SK-N-SH (cell line): ENCODE measurements around the gene GGA2.

Experiments
- CTCF ChIP-seq: fragments of 200-600 bp; sonication (generic); IDR thresholded peaks from 2 replicates; pipeline ENCODE4 v1.6.1; 2017; ENCODE audit warnings: antibody characterized with exemption, mild to moderate bottlenecking, moderate library complexity
- FOXM1 ChIP-seq: IDR thresholded peaks from 2 replicates; pipeline ENCODE4 v1.4.0; 2012; ENCODE audit warnings: low read depth, mild to moderate bottlenecking
- TEAD4 ChIP-seq: IDR thresholded peaks from 2 replicates; pipeline ENCODE4 v1.4.0; 2012; ENCODE audit warnings: mild to moderate bottlenecking, borderline replicate concordance; ENCODE audit not compliant: insufficient read depth

DNA sequence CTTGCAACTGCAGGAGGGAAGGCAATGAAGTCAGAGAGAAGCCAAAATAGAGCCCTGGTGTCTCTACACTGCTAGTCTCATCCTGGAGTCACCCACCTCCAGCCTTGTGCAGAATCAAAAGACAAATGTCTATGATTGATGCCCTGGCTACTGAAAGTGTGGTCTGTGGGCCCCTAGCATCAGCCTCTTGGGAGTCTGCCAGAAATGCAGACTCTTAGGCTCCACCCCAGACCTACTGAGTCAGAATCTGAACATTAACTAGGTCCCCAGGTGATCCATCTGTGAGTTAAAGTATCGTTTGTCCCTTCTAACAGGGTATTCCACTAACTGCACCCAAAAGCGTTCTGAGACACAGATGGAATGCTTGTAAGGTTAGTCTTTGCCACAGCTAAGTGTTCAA is 25.6 kb upstream of the GGA2 start:
- TF ChIP-seq TEAD4 (no peak), CTCF (no peak), FOXM1 (no peak)
